CD4-positive, alpha-beta T cell treated with Interleukin-17A for 4 hours (primary cell): Measurements from ENCODE around the gene TRPV2.

Experiments
- DNase-seq: peaks from one replicate; pipeline ENCODE4 v3.0.0-alpha.2; 2020; ENCODE audit warnings: mixed read lengths

The TRPV2 gene

GRCh38 chr17:16459855-16460550 is 44.6 kb downstream of the TRPV2 start:
- no peak for DNase-seq

GRCh38 chr17:16460796-16461605 is 45.6 kb downstream of the TRPV2 start:
- DNase-seq, result no peak

- DNase-seq, result no peak
Observed at GRCh38 chr17:16461606-16461866, 46.2 kb downstream of the TRPV2 start.

GRCh38 chr17:16462070-16462864 is 46.9 kb downstream of the TRPV2 start:
- DNase-seq, result no peak

GRCh38 chr17:16463358-16464302 is 48.3 kb downstream of the TRPV2 start:
- no peak for DNase-seq

- DNase-seq, result no peak
Observed at GRCh38 chr17:16464303-16465051, 49.1 kb downstream of the TRPV2 start.

GRCh38 chr17:16465052-16465312 is 49.6 kb downstream of the TRPV2 start:
- no peak for DNase-seq

GRCh38 chr17:16465861-16466338 is 50.5 kb downstream of the TRPV2 start:
- DNase-seq, result no peak

GRCh38 chr17:16466407-16466806 is 51.0 kb downstream of the TRPV2 start:
- DNase-seq, result no peak

GRCh38 chr17:16467044-16467443 is 51.7 kb downstream of the TRPV2 start:
- no peak for DNase-seq

- DNase-seq, result no peak
Observed at GRCh38 chr17:16467886-16468285, 52.5 kb downstream of the TRPV2 start.

- DNase-seq, result no peak
Observed at GRCh38 chr17:16468428-16468992, 53.1 kb downstream of the TRPV2 start.

- no peak for DNase-seq
Observed at GRCh38 chr17:16470265-16470664, 54.9 kb downstream of the TRPV2 start.

- no peak for DNase-seq
Observed at GRCh38 chr17:16471295-16471694, 55.9 kb downstream of the TRPV2 start.

GRCh38 chr17:16472539-16472938 is 57.2 kb downstream of the TRPV2 start:
- DNase-seq, result no peak

- no peak for DNase-seq
Observed at GRCh38 chr17:16473044-16474011, 58.0 kb downstream of the TRPV2 start.

- no peak for DNase-seq
Observed at GRCh38 chr17:16474012-16474725, 58.8 kb downstream of the TRPV2 start.

GRCh38 chr17:16475179-16475704 is 59.9 kb downstream of the TRPV2 start:
- DNase-seq, result no peak

- no peak for DNase-seq
Observed at GRCh38 chr17:16477255-16477654, 61.9 kb downstream of the TRPV2 start.
